GM10248 (cell line): Measurements from ENCODE around the gene BAZ1A.

Source experiments
- CTCF ChIA-PET: fragments of 300-600 bp; sonication (Branson Sonifier 250); formaldehyde crosslinking; extraction: SDS; loops from one replicate; lab custom pipeline; 2021; ENCODE audit warnings: antibody characterized with exemption; lab: Yijun Ruan, JAX
- POLR2A ChIA-PET: fragments of 350-650 bp; sonication (Branson Sonifier 250); formaldehyde crosslinking; extraction: SDS; loops from one replicate; lab custom pipeline; 2020; ENCODE audit warnings: antibody characterized with exemption; lab: Yijun Ruan, JAX
- DNase-seq: peaks from one replicate; pipeline ENCODE4 v3.0.0; 2012; ENCODE audit errors: extremely low spot score
- TF ChIP-seq, protein P1 (sequence below): IDR thresholded peaks from 2 replicates; pipeline ENCODE4 v1.5.1; 2012; ENCODE audit warnings: mild to moderate bottlenecking, low read depth; ENCODE audit errors: extremely low read depth, missing control alignments, control extremely low read depth

Gene BAZ1A, protein sequence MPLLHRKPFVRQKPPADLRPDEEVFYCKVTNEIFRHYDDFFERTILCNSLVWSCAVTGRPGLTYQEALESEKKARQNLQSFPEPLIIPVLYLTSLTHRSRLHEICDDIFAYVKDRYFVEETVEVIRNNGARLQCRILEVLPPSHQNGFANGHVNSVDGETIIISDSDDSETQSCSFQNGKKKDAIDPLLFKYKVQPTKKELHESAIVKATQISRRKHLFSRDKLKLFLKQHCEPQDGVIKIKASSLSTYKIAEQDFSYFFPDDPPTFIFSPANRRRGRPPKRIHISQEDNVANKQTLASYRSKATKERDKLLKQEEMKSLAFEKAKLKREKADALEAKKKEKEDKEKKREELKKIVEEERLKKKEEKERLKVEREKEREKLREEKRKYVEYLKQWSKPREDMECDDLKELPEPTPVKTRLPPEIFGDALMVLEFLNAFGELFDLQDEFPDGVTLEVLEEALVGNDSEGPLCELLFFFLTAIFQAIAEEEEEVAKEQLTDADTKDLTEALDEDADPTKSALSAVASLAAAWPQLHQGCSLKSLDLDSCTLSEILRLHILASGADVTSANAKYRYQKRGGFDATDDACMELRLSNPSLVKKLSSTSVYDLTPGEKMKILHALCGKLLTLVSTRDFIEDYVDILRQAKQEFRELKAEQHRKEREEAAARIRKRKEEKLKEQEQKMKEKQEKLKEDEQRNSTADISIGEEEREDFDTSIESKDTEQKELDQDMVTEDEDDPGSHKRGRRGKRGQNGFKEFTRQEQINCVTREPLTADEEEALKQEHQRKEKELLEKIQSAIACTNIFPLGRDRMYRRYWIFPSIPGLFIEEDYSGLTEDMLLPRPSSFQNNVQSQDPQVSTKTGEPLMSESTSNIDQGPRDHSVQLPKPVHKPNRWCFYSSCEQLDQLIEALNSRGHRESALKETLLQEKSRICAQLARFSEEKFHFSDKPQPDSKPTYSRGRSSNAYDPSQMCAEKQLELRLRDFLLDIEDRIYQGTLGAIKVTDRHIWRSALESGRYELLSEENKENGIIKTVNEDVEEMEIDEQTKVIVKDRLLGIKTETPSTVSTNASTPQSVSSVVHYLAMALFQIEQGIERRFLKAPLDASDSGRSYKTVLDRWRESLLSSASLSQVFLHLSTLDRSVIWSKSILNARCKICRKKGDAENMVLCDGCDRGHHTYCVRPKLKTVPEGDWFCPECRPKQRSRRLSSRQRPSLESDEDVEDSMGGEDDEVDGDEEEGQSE (N-terminal part only)

DNA sequence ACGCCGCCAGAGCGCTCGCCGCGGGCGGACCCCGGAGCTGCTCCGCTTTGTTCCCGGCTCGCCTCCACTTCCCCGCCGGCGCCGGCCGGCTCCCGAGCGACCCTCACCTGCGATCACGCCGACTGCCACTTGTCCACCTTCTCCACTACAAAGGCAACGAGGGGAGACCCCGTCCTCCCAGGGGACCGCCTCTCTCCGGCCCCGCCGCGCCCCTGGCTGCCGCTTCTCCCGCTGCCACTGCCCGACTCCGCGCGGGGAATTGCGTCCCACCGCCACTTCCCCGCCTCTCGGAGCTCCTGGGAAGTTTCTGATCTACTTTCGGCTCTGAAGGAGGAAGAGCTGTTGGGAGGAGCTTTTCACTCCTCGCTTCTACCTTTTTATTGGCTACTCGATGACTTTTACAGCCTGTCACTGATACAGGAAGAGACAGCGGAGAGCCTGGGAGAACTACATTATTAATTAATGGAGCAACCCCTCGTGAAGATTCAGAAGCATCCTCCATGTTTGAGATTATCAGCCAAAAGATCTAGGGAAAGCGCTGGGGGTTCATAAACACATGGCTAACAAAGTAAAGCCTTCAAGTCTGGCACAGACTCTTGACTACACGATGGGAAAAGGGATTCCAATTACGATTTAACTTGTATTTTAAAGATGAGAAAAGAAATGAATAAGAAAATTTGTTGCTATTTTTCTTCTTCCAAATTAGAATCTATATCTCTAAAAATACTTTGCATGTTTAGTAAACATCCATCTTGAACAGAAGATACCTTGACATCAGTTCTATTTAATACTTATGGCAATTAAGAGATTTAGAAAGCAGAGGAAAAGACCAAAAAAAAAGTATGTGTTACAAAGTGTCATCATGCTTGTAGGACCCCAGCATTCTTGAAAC lies at the start of gene BAZ1A:
Gene BAZ1A (minus strand): TSS at position 330 of the 892 bp plus-strand sequence. CDS start 756 bp downstream, outside the sequence.
- POLR2A ChIA-PET: interaction anchor here (0.9 to 1.0 kb wide), 2 partner anchors 106 to 172 kb away, joined by 3 to 5 read pairs; no protein-coding TSS in a partner anchor
- TF ChIP-seq, protein P1, sequence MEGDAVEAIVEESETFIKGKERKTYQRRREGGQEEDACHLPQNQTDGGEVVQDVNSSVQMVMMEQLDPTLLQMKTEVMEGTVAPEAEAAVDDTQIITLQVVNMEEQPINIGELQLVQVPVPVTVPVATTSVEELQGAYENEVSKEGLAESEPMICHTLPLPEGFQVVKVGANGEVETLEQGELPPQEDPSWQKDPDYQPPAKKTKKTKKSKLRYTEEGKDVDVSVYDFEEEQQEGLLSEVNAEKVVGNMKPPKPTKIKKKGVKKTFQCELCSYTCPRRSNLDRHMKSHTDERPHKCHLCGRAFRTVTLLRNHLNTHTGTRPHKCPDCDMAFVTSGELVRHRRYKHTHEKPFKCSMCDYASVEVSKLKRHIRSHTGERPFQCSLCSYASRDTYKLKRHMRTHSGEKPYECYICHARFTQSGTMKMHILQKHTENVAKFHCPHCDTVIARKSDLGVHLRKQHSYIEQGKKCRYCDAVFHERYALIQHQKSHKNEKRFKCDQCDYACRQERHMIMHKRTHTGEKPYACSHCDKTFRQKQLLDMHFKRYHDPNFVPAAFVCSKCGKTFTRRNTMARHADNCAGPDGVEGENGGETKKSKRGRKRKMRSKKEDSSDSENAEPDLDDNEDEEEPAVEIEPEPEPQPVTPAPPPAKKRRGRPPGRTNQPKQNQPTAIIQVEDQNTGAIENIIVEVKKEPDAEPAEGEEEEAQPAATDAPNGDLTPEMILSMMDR: no peak
- DNase-seq: peak; percentile 80
- CTCF ChIA-PET: interaction anchor here (0.9 to 1.1 kb wide), 2 partner anchors 11 to 23 kb away, joined by 3 read pairs; no protein-coding TSS in a partner anchor

- POLR2A ChIA-PET: no interaction called here
- CTCF ChIA-PET: no interaction called here
- TF ChIP-seq, protein P1: no peak
- DNase-seq: no peak
Observed at GRCh38 chr14:34920339-34920738, 45.2 kb upstream of the BAZ1A start.

- no peak for DNase-seq
- TF ChIP-seq, protein P1: no peak
- CTCF ChIA-PET: interaction anchor here (0.7 kb wide), 1 partner anchor 241 kb away, joined by 3 read pairs; no protein-coding TSS in a partner anchor
- POLR2A ChIA-PET: no interaction called here
Observed at GRCh38 chr14:34913619-34914018, 38.5 kb upstream of the BAZ1A start.

GRCh38 chr14:34912966-34913365 lies 37.8 kb upstream of the BAZ1A start:
- ChIA-PET POLR2A (no interaction called here), CTCF (interaction anchor here (0.7 to 1.0 kb wide), 2 partner anchors 32 to 240 kb away, joined by 3 read pairs; no protein-coding TSS in a partner anchor)
- TF ChIP-seq, protein P1: no peak
- DNase-seq: no peak

- ChIA-PET POLR2A (no interaction called here), CTCF (interaction anchor here (1.0 to 1.4 kb wide), 2 partner anchors 11 to 32 kb away, joined by 3 to 4 read pairs; no protein-coding TSS in a partner anchor)
- DNase-seq: no peak
- TF ChIP-seq, protein P1: no peak
Observed at GRCh38 chr14:34912182-34912581, 37.0 kb upstream of the BAZ1A start.
